ENCODE data around the gene TPSD1.

TPSD1 gene

GRCh38 chr16:1299868-1300203 lies 44.0 kb downstream of the TPSD1 start:
- no peak for DNase-seq

GRCh38 chr16:1300664-1301476 lies 45.0 kb downstream of the TPSD1 start:
- DNase-seq, result peak in 11 of 14 donors; percentile 3 to 68 (median 14)

- no peak for DNase-seq
Measured at GRCh38 chr16:1301562-1301961, 45.7 kb downstream of the TPSD1 start.

GRCh38 chr16:1305823-1306222 lies 50.0 kb downstream of the TPSD1 start:
- DNase-seq, result no peak

GRCh38 chr16:1306334-1306733 lies 50.5 kb downstream of the TPSD1 start:
- DNase-seq, result no peak

- no peak for DNase-seq
Measured at GRCh38 chr16:1308036-1308976, 52.4 kb downstream of the TPSD1 start.
